ENCODE results near the gene LAMC2.

DNA sequence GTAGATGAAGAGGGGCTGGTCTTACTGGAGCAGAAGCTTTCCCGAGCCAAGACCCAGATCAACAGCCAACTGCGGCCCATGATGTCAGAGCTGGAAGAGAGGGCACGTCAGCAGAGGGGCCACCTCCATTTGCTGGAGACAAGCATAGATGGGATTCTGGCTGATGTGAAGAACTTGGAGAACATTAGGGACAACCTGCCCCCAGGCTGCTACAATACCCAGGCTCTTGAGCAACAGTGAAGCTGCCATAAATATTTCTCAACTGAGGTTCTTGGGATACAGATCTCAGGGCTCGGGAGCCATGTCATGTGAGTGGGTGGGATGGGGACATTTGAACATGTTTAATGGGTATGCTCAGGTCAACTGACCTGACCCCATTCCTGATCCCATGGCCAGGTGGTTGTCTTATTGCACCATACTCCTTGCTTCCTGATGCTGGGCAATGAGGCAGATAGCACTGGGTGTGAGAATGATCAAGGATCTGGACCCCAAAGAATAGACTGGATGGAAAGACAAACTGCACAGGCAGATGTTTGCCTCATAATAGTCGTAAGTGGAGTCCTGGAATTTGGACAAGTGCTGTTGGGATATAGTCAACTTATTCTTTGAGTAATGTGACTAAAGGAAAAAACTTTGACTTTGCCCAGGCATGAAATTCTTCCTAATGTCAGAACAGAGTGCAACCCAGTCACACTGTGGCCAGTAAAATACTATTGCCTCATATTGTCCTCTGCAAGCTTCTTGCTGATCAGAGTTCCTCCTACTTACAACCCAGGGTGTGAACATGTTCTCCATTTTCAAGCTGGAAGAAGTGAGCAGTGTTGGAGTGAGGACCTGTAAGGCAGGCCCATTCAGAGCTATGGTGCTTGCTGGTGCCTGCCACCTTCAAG, 57.3 kb downstream of the LAMC2 start:
- TF ChIP-seq EZH2phosphoT487 (IDR thresholded peaks at IDR 0.05; ENCODE audit: insufficient read depth, low read depth) (no peak), EZH2 (IDR thresholded peaks at IDR 0.05; ENCODE audit: insufficient read depth, poor library complexity, severe bottlenecking) (no peak)
